DND-41 (cell line): ENCODE results near the gene DOC2B.

Source experiments
- ATAC-seq: fragments of 200-7000 bp; cut with Tn5 transposase; 3 replicates; pipeline ENCODE4 v1.9.1; 2021; ENCODE audit warnings: low read depth; ENCODE audit not compliant: insufficient read depth
- DNase-seq: peaks from one replicate; pipeline ENCODE4 v3.0.0-alpha.2; 2020
- H2AFZ ChIP-seq: 2 replicates; pipeline ENCODE4 v1.6.0; 2012; ENCODE audit warnings: low read depth, low read length
- H3K27ac ChIP-seq: 2 replicates; pipeline ENCODE4 v1.5.1; 2012; ENCODE audit warnings: low read length, inconsistent platforms
- H3K27me3 ChIP-seq: fragments of 200-600 bp; sonication (generic); 2 replicates; pipeline ENCODE4 v1.6.0; 2012; ENCODE audit warnings: low read length, mild to moderate bottlenecking, inconsistent platforms; ENCODE audit not compliant: insufficient read depth, poor library complexity
- H3K36me3 ChIP-seq: 2 replicates; pipeline ENCODE4 v1.5.1; 2012; ENCODE audit warnings: low read length, inconsistent platforms; ENCODE audit not compliant: insufficient read depth
- H3K4me1 ChIP-seq: 2 replicates; pipeline ENCODE4 v1.5.1; 2012; ENCODE audit warnings: mild to moderate bottlenecking, low read length; ENCODE audit not compliant: insufficient read depth
- H3K4me2 ChIP-seq: 2 replicates; pipeline ENCODE4 v1.6.0; 2012; ENCODE audit warnings: mild to moderate bottlenecking, moderate library complexity, low read length, inconsistent platforms; ENCODE audit not compliant: insufficient read depth
- H3K4me3 ChIP-seq, 2 experiments: fragments of 200-600 bp in 1 of 2; shearing (Covaris generic) in 1 of 2; 2 replicates each; pipeline ENCODE4 v1.5.1; 2012 to 2016; ENCODE audit warnings: inconsistent platforms in 2 of 2, low read length in 2 of 2, mild to moderate bottlenecking in 2 of 2, low read depth in 1 of 2, moderate library complexity in 1 of 2
- H3K79me2 ChIP-seq: 2 replicates; pipeline ENCODE4 v1.6.0; 2012; ENCODE audit warnings: low read length, inconsistent platforms; ENCODE audit not compliant: insufficient read depth
- H3K9ac ChIP-seq: 2 replicates; pipeline ENCODE4 v1.6.0; 2012; ENCODE audit warnings: low read depth, mild to moderate bottlenecking, inconsistent platforms, low read length, moderate library complexity
- H3K9me3 ChIP-seq: 2 replicates; pipeline ENCODE4 v1.5.1; 2012; ENCODE audit warnings: low read length, moderate library complexity, mild to moderate bottlenecking, inconsistent platforms; ENCODE audit not compliant: insufficient read depth, severe bottlenecking
- H4K20me1 ChIP-seq: 2 replicates; pipeline ENCODE4 v1.6.0; 2012; ENCODE audit warnings: low read length; ENCODE audit not compliant: insufficient read depth
- CTCF ChIP-seq: IDR thresholded peaks from 2 replicates; pipeline ENCODE4 v1.5.1; 2012; ENCODE audit warnings: borderline replicate concordance, low read length, moderate library complexity, mild to moderate bottlenecking; ENCODE audit not compliant: poor library complexity, severe bottlenecking; ENCODE audit errors: extremely low read depth
- EZH2 ChIP-seq: IDR thresholded peaks from 3 replicates; pipeline ENCODE4 v1.6.1; 2012; ENCODE audit warnings: borderline replicate concordance, low read depth, mild to moderate bottlenecking, moderate library complexity, low read length, inconsistent platforms; ENCODE audit not compliant: severe bottlenecking

Gene DOC2B

GRCh38 chr17:173166-173911 is 8.1 kb downstream of the DOC2B start:
- no peaks in the 10 kb centered on the region for H3K79me2 ChIP-seq
- DNase-seq: no peak
- H4K20me1 ChIP-seq: 0 out of 2 replicates have a peak, but pooled peaks cover 7% of the 10 kb centered on the region
- no peak overlapping the region for H2AFZ ChIP-seq
- no peak for ATAC-seq
- H3K4me3 ChIP-seq: no peak overlapping the region
- H3K27me3 ChIP-seq: peaks cover 6% of the 10 kb centered on the region
- no peak overlapping the region for H3K4me2 ChIP-seq
- H3K27ac ChIP-seq: no peak overlapping the region
- H3K9me3 ChIP-seq: no peaks in the 10 kb centered on the region
- H3K9ac ChIP-seq: no peak overlapping the region
- H3K4me1 ChIP-seq: no peaks in the 10 kb centered on the region
- no peaks in the 10 kb centered on the region for H3K36me3 ChIP-seq
- TF ChIP-seq EZH2 (no peak), CTCF (no peak)

GRCh38 chr17:172401-172800 is 9.0 kb downstream of the DOC2B start:
- DNase-seq (no peak), ATAC-seq (no peak)
- no peak overlapping the region for H3K4me3 ChIP-seq
- H3K4me2 ChIP-seq: no peak overlapping the region
- no peak overlapping the region for H3K9ac ChIP-seq
- no peak overlapping the region for H3K27ac ChIP-seq
- no peaks in the 10 kb centered on the region for H3K4me1 ChIP-seq
- TF ChIP-seq EZH2 (no peak), CTCF (no peak)
- no peaks in the 10 kb centered on the region for H3K79me2 ChIP-seq
- 0 out of 2 replicates have a peak, but pooled peaks cover 7% of the 10 kb centered on the region for H4K20me1 ChIP-seq
- H3K27me3 ChIP-seq: peaks cover 4% of the 10 kb centered on the region
- H2AFZ ChIP-seq: no peak overlapping the region
- H3K36me3 ChIP-seq: no peaks in the 10 kb centered on the region
- no peaks in the 10 kb centered on the region for H3K9me3 ChIP-seq

- H3K4me1 ChIP-seq: no peaks in the 10 kb centered on the region
- H3K9ac ChIP-seq: no peak overlapping the region
- no peak overlapping the region for H3K27ac ChIP-seq
- no peak overlapping the region for H3K4me2 ChIP-seq
- H2AFZ ChIP-seq: no peak overlapping the region
- H3K9me3 ChIP-seq: no peaks in the 10 kb centered on the region
- peaks cover 4% of the 10 kb centered on the region for H3K27me3 ChIP-seq
- no peak overlapping the region for H3K4me3 ChIP-seq
- H4K20me1 ChIP-seq: 0 out of 2 replicates have a peak, but pooled peaks cover 7% of the 10 kb centered on the region
- no peaks in the 10 kb centered on the region for H3K36me3 ChIP-seq
- DNase-seq (no peak), ATAC-seq (no peak)
- TF ChIP-seq CTCF: no peak
- TF ChIP-seq EZH2: no peak
- H3K79me2 ChIP-seq: no peaks in the 10 kb centered on the region
These were observed 9.6 kb downstream of the DOC2B start for GRCh38 chr17:171871-172270.
